Skeletal muscle tissue (tissue), 4 donors: ENCODE data around the gene SH2B2. TPM values are rescaled to one million over a fixed set of nuclear protein-coding genes. Genes with fewer than 3 reads are reported as not detected.
"Not testable (repeated sequence)": the region's sequence is repeated elsewhere in the genome, so short reads cannot be mapped to it uniquely, and the experiment has no call there.

Experiments used
- H3K27ac ChIP-seq: one replicate; pipeline ENCODE4 v1.7.0; 2013; ENCODE audit warnings: mild to moderate bottlenecking, low read depth, low read length, inconsistent platforms
- H3K27me3 ChIP-seq, 3 donors: one replicate each; pipeline ENCODE4 v1.7.0; 2013; ENCODE audit warnings: low read length in 3 of 3; ENCODE audit not compliant: control insufficient read depth in 3 of 3, insufficient read depth in 3 of 3
- H3K36me3 ChIP-seq, 3 donors: one replicate each; pipeline ENCODE4 v1.7.0; 2013; ENCODE audit warnings: low read length in 3 of 3; ENCODE audit not compliant: control insufficient read depth in 3 of 3, insufficient read depth in 3 of 3
- H3K4me1 ChIP-seq, 3 donors: one replicate each; pipeline ENCODE4 v1.7.0; 2013; ENCODE audit warnings: low read length in 3 of 3, mild to moderate bottlenecking in 3 of 3; ENCODE audit not compliant: control insufficient read depth in 3 of 3, insufficient read depth in 3 of 3
- H3K4me3 ChIP-seq, 3 donors: one replicate each; pipeline ENCODE4 v1.7.0; 2013; ENCODE audit warnings: low read length in 3 of 3
- H3K9ac ChIP-seq, 3 donors: one replicate each; pipeline ENCODE4 v1.7.0; 2013; ENCODE audit warnings: low read length in 3 of 3, mild to moderate bottlenecking in 3 of 3, moderate library complexity in 2 of 3, low read depth in 1 of 3
- H3K9me3 ChIP-seq, 3 donors: one replicate each; pipeline ENCODE4 v1.7.0; 2013; ENCODE audit warnings: low read length in 3 of 3; ENCODE audit not compliant: control insufficient read depth in 3 of 3
- total RNA-seq: library from RNA; depleted of rRNA; stranded (reverse); fragments of >200 nt; gene quantifications from one replicate; pipeline ENCODE4 v1.2.3, GENCODE V29; 2014
- donor health status: Osteomylitis.

Gene SH2B2
- total RNA-seq, 1 donor from 2014 or later, result 5.7 TPM

- Histone ChIP-seq H3K9ac (no peak overlapping the region), H3K4me1 (peaks cover 0 to 5% (median 3%) of the 10 kb centered on the region in 3 donors), H3K36me3 (peaks cover 17 to 35% (median 20%) of the 10 kb centered on the region in 3 donors), H3K4me3 (no peak overlapping the region), H3K9me3 (no peaks in the 10 kb centered on the region), H3K27ac (no peak overlapping the region), H3K27me3 (no peaks in the 10 kb centered on the region)
These were observed 33.5 kb downstream of the SH2B2 start for GRCh38 chr7:102320181-102320580.

GRCh38 chr7:102320601-102321350, 34.1 kb downstream of the SH2B2 start:
- H3K27me3 ChIP-seq, result no peaks in the 10 kb centered on the region
- no peaks in the 10 kb centered on the region for H3K9me3 ChIP-seq
- peaks cover 15 to 32% (median 20%) of the 10 kb centered on the region in 3 donors for H3K36me3 ChIP-seq
- H3K4me3 ChIP-seq, result no peak overlapping the region
- no peak overlapping the region for H3K9ac ChIP-seq
- H3K27ac ChIP-seq, result no peak overlapping the region
- peaks cover 0 to 5% (median 3%) of the 10 kb centered on the region in 3 donors for H3K4me1 ChIP-seq

- Histone ChIP-seq H3K4me1 (peaks cover 0 to 5% (median 3%) of the 10 kb centered on the region in 3 donors), H3K4me3 (no peak overlapping the region), H3K9ac (no peak overlapping the region), H3K9me3 (no peaks in the 10 kb centered on the region), H3K27me3 (peaks cover 0 to under 1% (median 0%) of the 10 kb centered on the region in 3 donors), H3K27ac (no peak overlapping the region), H3K36me3 (peaks cover 15 to 32% (median 20%) of the 10 kb centered on the region in 3 donors)
These were observed 34.9 kb downstream of the SH2B2 start for GRCh38 chr7:102321351-102322201.

GRCh38 chr7:102322202-102322715, 35.6 kb downstream of the SH2B2 start:
- Histone ChIP-seq H3K4me1 (peaks cover 0 to 5% (median 3%) of the 10 kb centered on the region in 3 donors), H3K9ac (no peak overlapping the region), H3K4me3 (no peak overlapping the region), H3K36me3 (peaks cover 13 to 27% (median 16%) of the 10 kb centered on the region in 3 donors), H3K27ac (no peak overlapping the region), H3K9me3 (no peaks in the 10 kb centered on the region), H3K27me3 (peaks cover 0 to 5% (median 0%) of the 10 kb centered on the region in 3 donors)

GRCh38 chr7:102323914-102324195, 37.2 kb downstream of the SH2B2 start:
- Histone ChIP-seq H3K4me3 (no peak overlapping the region), H3K27ac (no peak overlapping the region), H3K27me3 (peaks cover 0 to 5% (median 0%) of the 10 kb centered on the region in 3 donors), H3K9ac (no peak overlapping the region), H3K36me3 (peaks cover 6 to 21% (median 9%) of the 10 kb centered on the region in 3 donors), H3K4me1 (peaks cover 0 to 3% (median 3%) of the 10 kb centered on the region in 3 donors), H3K9me3 (no peaks in the 10 kb centered on the region)

- not testable (repeated sequence) for H3K9me3 ChIP-seq, H3K4me1 ChIP-seq, H3K27ac ChIP-seq, H3K4me3 ChIP-seq, H3K9ac ChIP-seq, H3K36me3 ChIP-seq, H3K27me3 ChIP-seq
These were observed 38.4 kb downstream of the SH2B2 start for GRCh38 chr7:102325106-102325505.

- peaks cover 0 to 5% (median 0%) of the 10 kb centered on the region in 3 donors for H3K27me3 ChIP-seq
- H3K36me3 ChIP-seq, result no peaks in the 10 kb centered on the region
- H3K4me1 ChIP-seq, result no peaks in the 10 kb centered on the region
- H3K9me3 ChIP-seq, result no peaks in the 10 kb centered on the region
- H3K4me3 ChIP-seq, result no peak overlapping the region
- no peak overlapping the region for H3K9ac ChIP-seq
- H3K27ac ChIP-seq, result no peak overlapping the region
These were observed 39.7 kb downstream of the SH2B2 start for GRCh38 chr7:102326157-102326889.

- not testable (repeated sequence) for H3K9me3 ChIP-seq, H3K36me3 ChIP-seq, H3K4me1 ChIP-seq, H3K4me3 ChIP-seq, H3K9ac ChIP-seq, H3K27me3 ChIP-seq, H3K27ac ChIP-seq
These were observed 40.5 kb downstream of the SH2B2 start for GRCh38 chr7:102327183-102327582.

- H3K4me1 ChIP-seq, H3K27me3 ChIP-seq, H3K27ac ChIP-seq, H3K9ac ChIP-seq, H3K4me3 ChIP-seq, H3K36me3 ChIP-seq, H3K9me3 ChIP-seq: not testable (repeated sequence)
These were observed 42.2 kb downstream of the SH2B2 start for GRCh38 chr7:102328863-102329262.
